Activated CD8-positive, alpha-beta memory T cell treated with anti-CD3 and anti-CD28 coated beads for 4 hours (primary cell): ENCODE results near the gene ADAMTS12.
"Not testable (repeated sequence)": the region's sequence is repeated elsewhere in the genome, so short reads cannot be mapped to it uniquely, and the experiment has no call there.

ENCODE experiments used
- DNase-seq, 2 donors: peaks; one replicate each; pipeline ENCODE4 v3.0.0-alpha.2; 2020; ENCODE audit warnings: low read depth in 2 of 2

ADAMTS12 gene

DNA sequence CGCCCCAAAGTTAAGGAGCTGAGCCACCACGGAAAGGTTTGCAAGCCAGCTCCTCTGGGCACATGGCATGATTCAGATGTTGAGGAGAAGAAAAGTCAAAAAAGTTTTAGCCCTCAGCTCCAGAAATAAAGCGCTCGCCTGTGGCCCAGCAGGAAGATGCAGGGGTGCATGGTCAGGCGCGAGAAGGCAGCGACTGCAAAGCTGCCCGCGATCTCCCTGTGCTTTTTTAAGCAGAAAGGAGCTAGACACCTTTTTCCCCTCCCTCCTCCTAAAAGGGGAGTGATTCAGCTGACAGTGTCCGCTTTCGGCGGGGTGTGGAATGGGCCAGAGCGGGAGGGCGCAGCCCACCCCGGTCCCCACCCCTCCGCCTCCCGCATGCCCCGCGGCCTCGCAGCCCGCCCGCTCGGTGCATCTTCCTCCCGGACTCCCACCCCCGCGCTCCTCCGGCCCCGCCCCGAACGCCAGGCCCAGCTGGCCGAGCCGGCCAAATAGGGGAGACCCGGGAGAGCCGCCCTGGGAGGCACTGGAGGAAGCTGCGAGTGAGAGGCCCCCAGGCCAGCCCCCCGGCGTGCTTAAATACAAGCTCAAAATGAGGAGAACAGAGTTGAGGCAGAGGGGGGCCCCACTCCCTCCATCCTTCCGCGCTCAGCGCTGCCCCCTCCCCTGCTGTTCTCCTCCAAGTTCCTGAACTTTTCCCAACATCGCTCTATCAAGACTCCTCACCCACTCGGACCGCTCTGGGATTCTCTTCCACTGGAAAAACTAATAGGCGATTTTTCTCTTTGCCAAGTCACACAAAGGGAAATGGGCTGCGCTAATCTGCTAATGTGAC is at the start of gene ADAMTS12:
Gene ADAMTS12 (minus strand): TSS at position 203 of the 832 bp plus-strand sequence. CDS start 134 bp downstream, at position 69.
- DNase-seq = no peak

GRCh38 chr5:33941090-33941489 is 49.3 kb upstream of the ADAMTS12 start:
- DNase-seq = no peak

DNA sequence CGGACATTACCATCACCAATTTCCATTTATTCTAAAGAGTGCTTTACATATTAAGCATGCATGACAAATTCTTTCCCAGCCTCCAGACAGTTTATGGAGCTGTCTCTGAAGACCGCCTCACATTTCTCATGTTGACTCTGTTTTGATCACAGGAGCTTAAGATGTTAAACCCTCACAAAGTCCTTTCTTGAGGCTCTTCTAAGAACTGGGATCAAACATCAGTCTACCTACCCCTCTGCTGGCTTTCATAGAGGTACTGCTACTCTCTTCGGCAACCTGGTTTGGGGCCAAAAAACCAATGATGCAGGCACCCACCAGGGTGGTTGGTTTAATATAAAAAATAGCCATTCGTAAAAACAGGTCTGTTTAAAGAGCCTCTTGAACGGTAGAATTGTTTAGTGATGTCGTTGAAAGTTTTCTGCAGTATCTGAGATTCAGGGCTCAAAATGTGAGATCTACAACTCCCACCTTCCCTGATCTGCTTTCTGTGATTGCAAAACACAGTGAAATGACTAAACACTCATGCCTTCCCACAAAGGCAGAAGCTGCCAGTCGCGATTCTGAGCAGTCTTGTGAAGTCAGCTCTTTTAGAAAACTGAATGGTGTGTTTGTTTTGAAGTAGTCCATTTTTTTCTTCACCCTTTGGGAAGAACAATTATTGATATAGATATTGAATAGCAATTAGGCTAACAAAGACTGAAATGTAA is 47.9 kb upstream of the ADAMTS12 start:
- DNase-seq = no peak

DNA sequence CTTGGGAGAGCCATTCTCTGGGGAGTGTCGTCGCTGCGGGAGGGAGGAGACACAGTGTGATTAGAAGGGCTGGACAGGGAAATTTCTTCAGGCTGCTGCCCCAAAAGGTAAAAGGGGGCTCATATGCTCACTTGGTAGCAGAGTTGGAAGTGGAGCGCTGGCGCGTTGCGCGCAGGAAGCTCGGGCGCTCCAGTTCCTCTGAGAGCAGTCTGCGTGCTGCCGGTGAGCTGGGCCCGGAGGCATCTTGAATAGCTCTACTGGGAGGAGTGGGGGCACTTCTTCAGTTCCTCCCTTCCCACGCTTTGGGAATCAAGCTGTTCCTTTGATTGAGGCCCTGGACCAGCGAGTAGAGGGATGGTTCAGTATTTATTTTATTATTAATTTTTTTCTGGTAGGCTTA is 47.1 kb upstream of the ADAMTS12 start:
- no peak for DNase-seq

- no peak for DNase-seq
These were observed 46.7 kb upstream of the ADAMTS12 start for GRCh38 chr5:33938507-33938796.

- no peak for DNase-seq
These were observed 46.1 kb upstream of the ADAMTS12 start for GRCh38 chr5:33937707-33938506.

- no peak for DNase-seq
These were observed 45.4 kb upstream of the ADAMTS12 start for GRCh38 chr5:33937017-33937706.

GRCh38 chr5:33936381-33937016 is 44.7 kb upstream of the ADAMTS12 start, which contains the start of gene RXFP3:
RXFP3 (plus strand) TSS chr5:33936386; CDS start chr5:33936741, 355 bp downstream.
- DNase-seq = no peak

DNA sequence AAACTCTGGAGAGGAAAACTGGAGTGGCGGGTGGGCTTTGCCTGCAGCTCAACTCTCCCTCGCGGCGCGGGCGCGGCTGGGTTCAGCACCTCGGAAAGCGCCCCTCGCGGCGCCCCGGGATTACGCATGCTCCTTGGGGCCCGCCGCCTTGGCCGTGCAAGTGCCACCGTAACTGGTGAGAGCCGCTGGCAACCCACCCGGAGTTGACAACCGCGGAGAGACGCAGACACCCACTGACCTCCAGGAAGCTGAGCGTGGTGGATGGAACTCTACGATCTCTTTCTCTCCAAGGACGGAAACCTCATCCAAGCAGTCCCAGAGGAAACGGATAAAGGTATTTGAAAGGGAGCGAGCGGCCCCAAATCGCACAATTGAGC is 44.2 kb upstream of the ADAMTS12 start:
- peak in 1 of 2 donors; percentile 1 for DNase-seq

- no peak for DNase-seq
These were observed 42.4 kb upstream of the ADAMTS12 start for GRCh38 chr5:33934176-33934575.

- no peak for DNase-seq
These were observed 42.0 kb upstream of the ADAMTS12 start for GRCh38 chr5:33933723-33934169.

GRCh38 chr5:33931136-33931535 is 39.3 kb upstream of the ADAMTS12 start:
- no peak for DNase-seq

DNA sequence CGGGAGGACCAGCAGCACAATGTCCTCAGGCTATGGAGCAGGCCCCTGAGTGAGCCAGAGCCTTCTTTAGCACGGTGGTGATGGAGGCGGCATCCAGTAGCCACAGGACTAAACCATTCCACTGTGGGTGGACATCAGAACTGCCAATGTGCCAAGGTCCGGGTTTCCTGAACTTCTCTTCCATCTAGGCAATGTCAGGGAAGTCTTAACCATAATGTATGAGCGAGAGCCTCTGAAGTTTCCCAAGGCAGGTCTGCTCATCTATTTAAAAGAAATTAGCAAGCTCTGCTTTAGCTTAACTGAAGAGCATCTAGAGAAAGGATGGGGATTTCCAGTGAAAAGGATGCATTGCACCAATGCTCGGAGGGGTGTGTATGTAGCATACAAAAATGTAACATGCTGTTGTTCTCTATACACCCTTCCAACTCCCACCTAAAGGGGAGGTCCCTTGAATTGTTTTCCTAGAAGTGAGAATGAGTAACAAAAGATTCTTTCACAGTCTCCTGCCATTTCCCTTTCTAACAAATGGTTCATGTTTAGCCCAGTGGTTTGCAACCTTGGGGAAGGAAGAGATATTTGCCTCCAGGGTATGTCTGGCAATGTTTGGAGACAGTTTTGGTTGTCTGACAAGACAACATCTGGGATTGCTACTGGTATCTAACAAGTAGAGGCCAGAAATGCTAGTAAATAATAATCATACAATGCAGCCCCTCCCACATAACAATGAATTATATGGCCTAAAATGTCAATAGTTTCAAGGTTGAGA is 38.3 kb upstream of the ADAMTS12 start:
- no peak for DNase-seq

DNA sequence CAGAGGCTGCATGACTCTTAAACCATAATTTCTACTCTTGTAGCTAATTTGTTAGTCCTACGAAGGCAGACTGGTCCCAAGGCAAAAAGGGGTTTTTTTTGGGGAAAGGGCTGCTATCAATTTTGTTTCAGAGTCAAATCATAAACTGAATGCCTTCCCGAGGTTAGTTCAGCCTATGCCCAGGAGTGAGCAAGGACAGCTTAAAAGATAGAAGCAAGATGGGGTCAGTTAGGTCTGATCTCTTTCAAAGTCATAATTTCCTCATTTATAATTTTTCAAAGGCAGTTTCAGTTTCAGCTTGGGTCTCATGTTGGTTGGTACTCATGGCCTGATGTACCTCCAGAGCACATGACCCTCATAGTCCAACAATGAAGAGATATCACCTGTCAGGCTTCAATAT is 36.5 kb upstream of the ADAMTS12 start:
- DNase-seq = no peak

DNA sequence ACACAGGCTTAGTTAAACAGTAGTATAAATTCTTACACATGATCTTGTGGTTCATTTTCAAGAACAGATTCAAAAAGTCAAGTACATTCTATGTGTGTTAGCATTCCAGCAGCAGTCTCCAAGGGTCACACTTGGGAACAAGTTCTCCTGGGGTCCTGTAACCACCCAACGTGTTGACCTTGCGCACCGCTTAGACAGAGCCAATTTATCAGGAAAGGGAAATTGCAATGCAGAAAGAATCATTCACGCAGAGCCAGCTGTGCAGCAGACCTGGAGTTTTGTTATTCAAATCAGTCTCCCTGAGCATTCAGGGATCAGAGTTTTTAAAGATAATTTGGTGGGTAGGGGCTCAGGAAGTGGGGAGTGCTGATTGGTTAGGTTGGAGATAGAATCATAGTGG is 35.9 kb upstream of the ADAMTS12 start:
- DNase-seq = no peak

- DNase-seq = no peak
These were observed 33.5 kb upstream of the ADAMTS12 start for GRCh38 chr5:33925278-33925677.

GRCh38 chr5:33921002-33921401 is 29.2 kb upstream of the ADAMTS12 start:
- DNase-seq = no peak

DNA sequence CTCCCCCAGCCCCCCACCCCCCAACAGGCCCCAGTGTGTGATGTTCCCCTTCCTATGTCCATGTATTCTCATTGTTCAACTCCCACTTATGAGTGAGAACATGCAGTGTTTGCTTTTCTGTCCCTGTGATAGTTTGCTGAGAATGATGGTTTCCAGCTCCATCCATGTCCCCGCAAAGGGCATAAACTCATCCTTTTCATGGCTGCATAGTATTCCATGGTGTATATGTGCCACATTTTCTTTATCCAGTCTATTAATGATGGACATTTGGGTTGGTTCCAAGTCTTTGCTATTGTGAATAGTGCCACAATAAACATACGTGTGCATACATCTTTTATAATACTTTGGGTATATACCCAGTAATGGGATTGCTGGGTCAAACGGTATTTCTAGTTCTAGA is 23.1 kb upstream of the ADAMTS12 start:
- not testable (repeated sequence) for DNase-seq

GRCh38 chr5:33906248-33906647 is 14.5 kb upstream of the ADAMTS12 start:
- DNase-seq = not testable (repeated sequence)

DNA sequence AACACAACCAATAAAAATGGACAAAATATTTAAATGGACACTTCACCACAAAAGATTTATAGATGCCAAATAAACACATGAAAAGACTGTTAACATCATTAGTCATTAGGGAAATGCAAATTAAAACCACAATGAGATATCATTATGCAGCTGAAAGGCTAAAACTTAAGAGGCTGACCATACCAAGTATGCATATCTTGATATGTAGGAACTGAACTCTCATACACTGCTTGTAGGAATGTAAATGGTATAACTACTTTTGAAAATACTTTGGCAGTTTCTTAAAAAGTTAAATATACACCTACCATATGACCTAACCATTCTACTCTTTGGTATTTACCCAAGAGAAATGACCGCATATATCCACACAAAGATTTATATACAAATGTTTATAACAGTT is 13.6 kb upstream of the ADAMTS12 start:
- DNase-seq = no peak
